Mesenchymal stem cell (in vitro differentiated cells and primary cell): Measurements from ENCODE around the gene PDE4B.

Experiments used
- DNase-seq: peaks from one replicate; pipeline ENCODE4 v3.0.0-alpha.2; 2013
- H2AFZ ChIP-seq: one replicate; pipeline ENCODE4 v1.6.1; 2013; ENCODE audit warnings: low read depth, mild to moderate bottlenecking, control low read depth, inconsistent platforms, low read length, moderate library complexity
- H2AK5ac ChIP-seq: 2 replicates; pipeline ENCODE4 v1.6.1; 2013; ENCODE audit warnings: low read length, moderate library complexity, mild to moderate bottlenecking, inconsistent platforms; ENCODE audit not compliant: severe bottlenecking
- H2BK120ac ChIP-seq: one replicate; pipeline ENCODE4 v1.6.1; 2013; ENCODE audit warnings: low read depth, mild to moderate bottlenecking, inconsistent platforms, low read length, moderate library complexity
- H2BK12ac ChIP-seq, 2 experiments: one replicate each; pipeline ENCODE4 v1.6.1; 2013; ENCODE audit warnings: inconsistent platforms in 2 of 2, low read length in 2 of 2, mild to moderate bottlenecking in 2 of 2, moderate library complexity in 2 of 2, control low read depth in 1 of 2
- H2BK15ac ChIP-seq: one replicate; pipeline ENCODE4 v1.6.1; 2013; ENCODE audit warnings: mild to moderate bottlenecking, low read depth, inconsistent platforms; ENCODE audit not compliant: poor library complexity, severe bottlenecking
- H2BK5ac ChIP-seq: 2 replicates; pipeline ENCODE4 v1.6.1; 2013; ENCODE audit warnings: low read depth, mild to moderate bottlenecking, low read length, control low read depth, inconsistent platforms; ENCODE audit not compliant: poor library complexity, severe bottlenecking
- H3K14ac ChIP-seq, 2 experiments: one replicate each; pipeline ENCODE4 v1.6.1; 2013; ENCODE audit warnings: inconsistent platforms in 2 of 2, low read length in 2 of 2, control low read depth in 1 of 2, mild to moderate bottlenecking in 1 of 2, moderate library complexity in 1 of 2
- H3K18ac ChIP-seq, 2 experiments: one replicate each; pipeline ENCODE4 v1.6.1; 2013; ENCODE audit warnings: inconsistent platforms in 2 of 2, low read length in 2 of 2, control low read depth in 1 of 2, low read depth in 1 of 2, mild to moderate bottlenecking in 1 of 2
- H3K23ac ChIP-seq, 2 experiments: one replicate each; pipeline ENCODE4 v1.6.1; 2013; ENCODE audit warnings: inconsistent platforms in 2 of 2, low read length in 2 of 2, mild to moderate bottlenecking in 2 of 2, moderate library complexity in 2 of 2, control low read depth in 1 of 2
- H3K27ac ChIP-seq: 2 replicates; pipeline ENCODE4 v1.5.1; 2013; ENCODE audit warnings: mild to moderate bottlenecking, moderate library complexity, low read length, control low read depth, inconsistent platforms; ENCODE audit not compliant: poor library complexity, severe bottlenecking
- H3K27me3 ChIP-seq, 2 experiments: 2 replicates each; pipeline versions ENCODE4 v1.6.1 to v1.7.0; 2013; ENCODE audit warnings: low read length in 2 of 2, mild to moderate bottlenecking in 2 of 2, moderate library complexity in 2 of 2, control low read depth in 1 of 2, inconsistent platforms in 1 of 2; ENCODE audit not compliant: control insufficient read depth in 1 of 2, insufficient read depth in 1 of 2
- H3K36me3 ChIP-seq, 2 experiments: 2 replicates each; pipeline versions ENCODE4 v1.6.1 to v1.7.0; 2013; ENCODE audit warnings: low read length in 2 of 2, control low read depth in 1 of 2, inconsistent platforms in 1 of 2, low read depth in 1 of 2, mild to moderate bottlenecking in 1 of 2; ENCODE audit not compliant: insufficient read depth in 2 of 2, control insufficient read depth in 1 of 2
- H3K4ac ChIP-seq, 2 experiments: one replicate each; pipeline ENCODE4 v1.6.1; 2013; ENCODE audit warnings: inconsistent platforms in 2 of 2, low read length in 2 of 2, mild to moderate bottlenecking in 2 of 2, moderate library complexity in 2 of 2, control low read depth in 1 of 2, low read depth in 1 of 2
- H3K4me1 ChIP-seq: 2 replicates; pipeline ENCODE4 v1.6.1; 2013; ENCODE audit warnings: low read depth, low read length, control low read depth; ENCODE audit not compliant: control insufficient read depth, insufficient read depth
- H3K4me2 ChIP-seq: 2 replicates; pipeline ENCODE4 v1.6.1; 2013; ENCODE audit warnings: low read length, mild to moderate bottlenecking, inconsistent platforms; ENCODE audit not compliant: poor library complexity, severe bottlenecking
- H3K4me3 ChIP-seq, 2 experiments: 2 replicates each; pipeline versions ENCODE4 v1.5.1 to v1.7.0; 2013; ENCODE audit warnings: low read length in 2 of 2, mild to moderate bottlenecking in 2 of 2, control low read depth in 1 of 2, low read depth in 1 of 2; ENCODE audit not compliant: insufficient read depth in 1 of 2
- H3K79me1 ChIP-seq: replicated peaks from 2 replicates; pipeline ENCODE4 v1.6.1; 2013; ENCODE audit warnings: mild to moderate bottlenecking, control low read depth, low read length, inconsistent platforms; ENCODE audit not compliant: poor library complexity, severe bottlenecking
- H3K9ac ChIP-seq: 2 replicates; pipeline ENCODE4 v1.7.0; 2013; ENCODE audit warnings: mild to moderate bottlenecking, low read length, moderate library complexity
- H3K9me3 ChIP-seq: 2 replicates; pipeline ENCODE4 v1.7.0; 2013; ENCODE audit warnings: mild to moderate bottlenecking, low read length; ENCODE audit not compliant: control insufficient read depth
- H4K8ac ChIP-seq: one replicate; pipeline ENCODE4 v1.6.1; 2013; ENCODE audit warnings: inconsistent platforms, mild to moderate bottlenecking, low read length, moderate library complexity
- H4K91ac ChIP-seq: one replicate; pipeline ENCODE4 v1.6.1; 2013; ENCODE audit warnings: mild to moderate bottlenecking, low read length, inconsistent platforms
- WGBS: methylation state at CpG from one replicate; pipeline ENCODE4 v1.1.7; 2013; ENCODE audit warnings: mixed read lengths; 5-methylcytosine and 5-hydroxymethylcytosine counted together

Gene PDE4B

DNA sequence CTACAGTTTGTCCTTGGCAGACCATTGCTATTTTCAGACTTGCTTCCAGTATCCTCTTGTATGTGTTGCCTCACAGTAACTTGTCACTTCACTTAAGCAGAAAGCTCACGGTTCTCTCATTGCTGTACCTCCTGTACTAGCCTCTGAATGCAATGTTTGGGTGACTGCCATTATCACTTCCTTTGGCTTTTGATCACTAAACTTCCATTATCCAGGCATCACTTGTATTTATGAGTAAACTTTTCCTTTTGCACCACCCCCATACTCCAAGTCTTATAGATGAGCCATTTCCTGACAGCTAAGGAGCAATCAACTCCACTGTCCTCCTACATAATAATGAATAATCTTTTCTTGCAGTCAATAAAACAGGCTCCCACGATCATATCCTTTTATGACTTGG, 255.3 kb downstream of the PDE4B start:
- no peak overlapping the region for H2BK15ac ChIP-seq
- H3K27me3 ChIP-seq = no peaks in the 10 kb centered on the region
- no peak overlapping the region for H3K4ac ChIP-seq
- no peak overlapping the region for H4K8ac ChIP-seq
- H3K9ac ChIP-seq = no peak overlapping the region
- H2BK120ac ChIP-seq = no peak overlapping the region
- no peak overlapping the region for H3K27ac ChIP-seq
- no peaks in the 10 kb centered on the region for H3K79me1 ChIP-seq
- H3K18ac ChIP-seq = no peak overlapping the region
- no peak overlapping the region for H2BK5ac ChIP-seq
- no peak overlapping the region for H3K23ac ChIP-seq
- H2BK12ac ChIP-seq = no peak overlapping the region
- no peak overlapping the region for H3K4me2 ChIP-seq
- no peak overlapping the region for H2AFZ ChIP-seq
- 59% methylated on average over 1 of the region's 2 CpGs for WGBS
- no peaks in the 10 kb centered on the region for H3K9me3 ChIP-seq
- H3K14ac ChIP-seq = no peak overlapping the region
- H3K4me3 ChIP-seq = no peak overlapping the region
- H2AK5ac ChIP-seq = no peak overlapping the region
- no peaks in the 10 kb centered on the region for H3K4me1 ChIP-seq
- DNase-seq = no peak
- no peak overlapping the region for H4K91ac ChIP-seq
- H3K36me3 ChIP-seq = no peaks in the 10 kb centered on the region

DNA sequence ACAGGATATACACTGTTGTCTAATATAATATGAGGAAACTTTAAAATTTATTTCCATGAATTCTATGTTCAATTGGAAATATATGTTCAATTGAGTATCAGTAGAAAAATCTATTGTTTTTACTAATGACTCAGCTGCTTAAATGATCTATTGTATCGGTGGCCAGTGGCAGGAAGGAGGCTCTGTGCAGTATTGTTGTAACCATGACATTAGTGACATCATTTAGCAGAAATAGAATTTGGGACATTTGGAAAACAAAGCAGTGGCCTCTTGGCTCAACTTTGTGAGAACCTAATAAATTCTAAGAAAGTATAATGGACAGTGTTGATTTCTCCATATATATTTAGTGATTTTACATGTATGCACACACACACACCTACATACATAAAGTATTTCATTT, 257.4 kb downstream of the PDE4B start:
- Histone ChIP-seq H3K4me1 (no peaks in the 10 kb centered on the region), H3K27me3 (no peaks in the 10 kb centered on the region), H3K36me3 (no peaks in the 10 kb centered on the region), H3K4ac (no peak overlapping the region), H3K14ac (no peak overlapping the region), H3K4me2 (no peak overlapping the region), H4K8ac (no peak overlapping the region), H3K27ac (no peak overlapping the region), H2BK15ac (no peak overlapping the region), H2BK120ac (no peak overlapping the region), H3K9ac (no peak overlapping the region), H2AK5ac (no peak overlapping the region), H2BK5ac (no peak overlapping the region), H3K79me1 (no peaks in the 10 kb centered on the region), H3K4me3 (no peak overlapping the region), H3K9me3 (no peaks in the 10 kb centered on the region), H3K23ac (no peak overlapping the region), H2AFZ (no peak overlapping the region), H4K91ac (no peak overlapping the region), H2BK12ac (no peak overlapping the region), H3K18ac (no peak overlapping the region)
- 82% methylated on average over 1 of the region's 1 CpG for WGBS
- DNase-seq = no peak

GRCh38 chr1:66050633-66051032, 257.9 kb downstream of the PDE4B start:
- Histone ChIP-seq H3K9me3 (no peaks in the 10 kb centered on the region), H3K27me3 (no peaks in the 10 kb centered on the region), H4K8ac (no peak overlapping the region), H2AFZ (no peak overlapping the region), H2BK120ac (no peak overlapping the region), H3K18ac (no peak overlapping the region), H3K27ac (no peak overlapping the region), H3K4me2 (no peak overlapping the region), H3K14ac (no peak overlapping the region), H4K91ac (no peak overlapping the region), H2BK15ac (no peak overlapping the region), H3K4ac (no peak overlapping the region), H3K79me1 (no peaks in the 10 kb centered on the region), H2BK12ac (no peak overlapping the region), H3K4me1 (no peaks in the 10 kb centered on the region), H3K23ac (no peak overlapping the region), H3K9ac (no peak overlapping the region), H2AK5ac (no peak overlapping the region), H3K36me3 (no peaks in the 10 kb centered on the region), H2BK5ac (no peak overlapping the region), H3K4me3 (no peak overlapping the region)
- 90% methylated on average over 4 of the region's 4 CpGs for WGBS
- DNase-seq = no peak

DNA sequence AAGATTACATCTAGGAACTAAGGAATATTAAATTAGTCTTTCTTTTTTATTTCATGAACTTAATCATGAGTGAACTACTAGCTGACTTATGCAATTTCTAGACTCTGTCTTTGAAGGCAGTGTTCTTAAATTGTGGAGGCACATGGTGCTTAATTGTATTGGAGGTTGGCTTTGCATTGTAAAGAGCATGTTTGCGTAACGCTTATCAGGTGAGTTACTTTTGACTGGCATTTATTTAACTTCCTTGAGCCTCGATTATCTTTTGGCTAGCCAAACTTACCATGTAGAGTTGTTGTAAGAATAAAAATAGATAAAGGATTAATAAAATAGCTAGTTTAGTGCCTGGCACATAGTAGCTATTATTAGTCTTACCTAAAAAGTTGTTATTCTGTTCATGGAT, 262.4 kb downstream of the PDE4B start:
- no peak overlapping the region for H2AK5ac ChIP-seq
- no peak overlapping the region for H2BK120ac ChIP-seq
- H3K4ac ChIP-seq = no peak overlapping the region
- no peak overlapping the region for H3K4me2 ChIP-seq
- H3K9ac ChIP-seq = no peak overlapping the region
- no peak overlapping the region for H3K23ac ChIP-seq
- no peak overlapping the region for H2BK12ac ChIP-seq
- H2BK5ac ChIP-seq = no peak overlapping the region
- no peak overlapping the region for H3K4me3 ChIP-seq
- no peaks in the 10 kb centered on the region for H3K9me3 ChIP-seq
- WGBS = 84% methylated on average over 2 of the region's 3 CpGs
- H3K4me1 ChIP-seq = no peaks in the 10 kb centered on the region
- H4K8ac ChIP-seq = no peak overlapping the region
- H3K36me3 ChIP-seq = no peaks in the 10 kb centered on the region
- no peak overlapping the region for H3K27ac ChIP-seq
- H3K79me1 ChIP-seq = no peaks in the 10 kb centered on the region
- H3K14ac ChIP-seq = no peak overlapping the region
- no peak overlapping the region for H2AFZ ChIP-seq
- DNase-seq = no peak
- H3K27me3 ChIP-seq = no peaks in the 10 kb centered on the region
- H4K91ac ChIP-seq = no peak overlapping the region
- H2BK15ac ChIP-seq = no peak overlapping the region
- no peak overlapping the region for H3K18ac ChIP-seq
